GM19099 (cell line): Measurements from ENCODE around the gene PTPRK.

Source experiments
- POLR2A ChIP-seq: IDR thresholded peaks from 3 replicates; pipeline ENCODE4 v1.6.1; 2011; ENCODE audit warnings: low read depth; ENCODE audit not compliant: insufficient read length; ENCODE audit errors: extremely low read depth

PTPRK gene

DNA sequence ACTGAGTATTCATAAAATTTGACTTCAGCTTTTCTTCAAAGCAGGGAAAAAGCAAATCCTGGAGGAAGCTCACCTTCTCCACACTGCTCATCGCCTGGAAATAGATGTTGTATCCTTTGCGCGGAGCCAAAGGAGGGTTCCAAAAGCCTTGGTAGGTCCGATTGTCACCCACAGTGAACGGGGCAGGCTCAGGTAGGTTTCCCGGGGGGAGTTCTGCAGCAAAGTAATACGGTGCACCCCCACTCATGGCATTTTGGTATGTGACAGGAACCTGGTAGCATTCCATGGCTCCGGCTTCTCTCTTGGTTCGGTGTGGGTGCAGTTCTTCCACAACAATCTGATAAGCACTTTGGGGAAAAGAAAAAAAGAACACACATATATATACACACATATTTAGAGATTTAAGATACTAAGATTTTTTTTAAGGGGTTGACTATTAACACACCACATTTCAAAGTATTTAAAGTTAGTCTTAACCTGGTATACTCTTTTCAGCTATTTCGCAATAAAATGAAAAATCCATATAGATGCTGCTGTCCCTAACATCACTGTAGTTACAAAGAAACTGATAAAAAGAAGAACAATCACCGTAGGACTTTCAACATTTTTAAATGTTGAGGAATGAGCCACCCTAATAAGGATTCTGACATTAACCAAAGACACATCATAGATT lies 452.8 kb downstream of the PTPRK start:
- TF ChIP-seq POLR2A = no peak

- no peak for TF ChIP-seq POLR2A
Measured at GRCh38 chr6:128065072-128065471, 455.3 kb downstream of the PTPRK start.

DNA sequence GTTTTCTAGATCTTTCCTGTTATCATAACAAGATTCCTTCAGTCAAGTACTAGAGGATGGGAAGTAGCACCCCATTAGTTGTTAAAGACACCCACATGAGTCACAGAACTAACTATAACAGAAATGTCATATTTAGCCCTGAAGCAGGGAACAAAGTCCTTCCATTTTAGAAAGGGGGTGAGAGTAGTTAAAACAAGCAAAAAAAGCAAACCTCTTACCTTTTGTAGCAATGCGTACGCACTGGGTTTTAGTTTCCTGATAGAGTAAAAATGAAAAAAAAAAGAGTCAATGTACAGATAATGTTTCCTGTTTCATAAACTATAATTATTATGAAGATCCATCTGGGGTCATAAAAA lies 455.9 kb downstream of the PTPRK start:
- no peak for TF ChIP-seq POLR2A

DNA sequence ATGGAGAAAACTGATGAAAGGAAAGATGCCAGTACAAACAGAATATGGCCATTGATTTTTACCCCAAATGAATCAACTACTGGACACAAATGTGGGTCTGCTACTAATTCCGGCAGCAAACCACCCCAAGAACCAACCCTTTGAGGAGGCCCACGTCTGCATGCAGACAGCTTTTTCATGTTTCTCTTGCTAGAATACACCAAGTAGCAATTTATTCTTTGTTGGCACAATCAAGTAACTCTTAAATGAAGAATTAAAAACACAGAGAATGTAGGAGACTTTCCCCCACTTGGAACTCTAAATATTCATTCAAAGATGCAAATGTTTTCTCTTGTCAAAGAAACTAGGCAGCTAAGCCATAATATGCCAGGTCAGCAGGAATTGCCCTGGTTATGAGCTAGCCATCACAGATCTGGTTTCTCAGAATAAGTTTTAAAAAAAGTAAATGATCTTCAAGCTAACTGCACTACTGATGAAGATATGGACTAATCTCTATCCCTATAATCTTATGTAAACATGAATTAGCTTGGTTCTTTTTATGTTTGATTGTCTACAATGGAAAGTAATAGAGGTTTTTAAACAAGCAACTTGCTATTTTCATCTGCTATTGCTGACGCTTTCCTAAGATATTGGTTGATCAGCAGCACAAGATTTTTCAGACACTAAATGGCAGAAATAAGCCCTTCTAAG lies 456.4 kb downstream of the PTPRK start:
- no peak for TF ChIP-seq POLR2A

DNA sequence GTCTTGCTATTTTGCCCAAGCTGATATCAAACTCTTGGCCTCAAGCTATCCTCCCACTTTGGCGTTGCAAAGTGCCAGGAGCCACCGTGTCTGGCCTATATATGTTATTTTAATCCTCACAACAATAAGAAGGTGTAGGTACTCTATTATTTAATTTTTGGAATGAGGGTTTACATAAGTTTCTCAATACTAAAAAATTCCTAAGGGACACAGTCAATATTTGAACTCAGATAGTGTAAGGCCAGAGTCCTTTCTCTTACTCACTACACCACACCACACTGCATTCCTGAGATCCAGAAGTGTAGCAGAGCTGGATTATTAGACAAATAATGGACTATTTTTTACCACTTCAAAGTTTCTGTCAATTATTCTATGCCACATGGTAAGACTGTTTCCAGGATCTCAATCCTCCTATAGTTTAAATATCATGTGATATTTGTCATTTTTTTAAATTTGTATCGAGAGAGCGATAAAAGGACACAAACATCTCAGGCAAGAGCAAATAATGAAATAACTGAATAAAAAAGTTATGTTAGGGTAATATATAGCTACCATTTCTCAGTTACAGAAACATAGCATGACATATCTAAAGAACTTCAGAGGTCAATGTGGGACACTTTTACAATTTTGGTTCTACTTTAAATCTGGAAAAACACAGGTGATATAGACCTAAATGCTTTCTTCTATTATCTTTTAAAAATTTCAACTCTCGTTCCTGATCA lies 457.4 kb downstream of the PTPRK start:
- TF ChIP-seq POLR2A = no peak

DNA sequence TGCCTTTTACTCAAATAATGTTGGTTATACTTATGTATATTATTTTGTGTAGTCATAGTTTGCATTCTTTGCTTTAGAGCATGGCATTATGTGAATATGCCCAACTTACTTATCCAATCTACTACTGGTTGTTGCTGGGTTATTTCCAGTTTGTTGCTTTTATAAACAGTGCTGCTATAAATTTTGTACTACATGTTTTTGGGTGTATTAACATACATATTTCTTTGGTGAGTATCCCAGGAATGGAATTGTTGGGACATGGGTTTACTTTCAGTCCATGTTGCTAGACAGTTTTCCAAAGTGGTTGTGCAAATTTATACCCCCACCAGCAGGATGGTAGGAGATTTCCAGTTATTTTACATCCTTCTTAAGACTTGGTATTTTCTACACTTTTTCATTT lies 462.5 kb downstream of the PTPRK start:
- no peak for TF ChIP-seq POLR2A

DNA sequence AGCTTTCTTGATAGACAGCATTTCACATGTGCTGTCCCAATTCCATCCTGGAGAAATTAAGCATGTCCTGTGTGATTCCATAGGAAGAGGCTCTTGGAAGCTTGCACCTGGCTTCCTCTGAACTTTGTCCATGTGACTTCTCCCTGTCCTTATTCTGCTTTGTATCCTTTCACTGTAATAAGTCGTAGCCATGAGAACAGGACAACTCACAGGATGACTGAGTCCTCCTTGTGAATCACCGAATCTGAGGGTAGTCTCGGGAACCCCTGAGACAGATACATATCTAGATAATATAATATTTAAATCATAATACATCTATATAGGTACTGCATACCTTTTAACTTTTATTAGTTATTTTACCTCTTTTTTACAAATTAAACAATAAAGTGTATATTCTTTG lies 462.9 kb downstream of the PTPRK start:
- no peak for TF ChIP-seq POLR2A

DNA sequence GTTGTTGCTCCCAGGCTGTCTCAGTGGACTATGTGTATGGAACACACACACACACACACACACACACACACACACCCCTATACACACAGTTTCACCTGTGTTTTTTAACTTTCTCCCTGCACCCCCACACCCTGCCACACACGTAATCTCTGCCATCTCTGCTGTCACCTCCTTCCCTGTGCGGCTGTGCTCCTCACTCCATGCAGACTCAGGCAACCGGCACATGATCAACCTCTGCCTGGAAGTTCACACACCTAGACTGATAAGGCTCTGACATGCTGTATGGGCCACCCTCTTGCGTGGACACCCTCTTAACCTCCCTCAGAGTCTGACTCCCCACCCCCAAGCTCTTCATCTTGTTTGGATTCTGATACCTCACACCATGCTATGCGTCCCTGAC lies 467.3 kb downstream of the PTPRK start:
- no peak for TF ChIP-seq POLR2A

- no peak for TF ChIP-seq POLR2A
Measured at GRCh38 chr6:128047989-128048388, 472.4 kb downstream of the PTPRK start.

DNA sequence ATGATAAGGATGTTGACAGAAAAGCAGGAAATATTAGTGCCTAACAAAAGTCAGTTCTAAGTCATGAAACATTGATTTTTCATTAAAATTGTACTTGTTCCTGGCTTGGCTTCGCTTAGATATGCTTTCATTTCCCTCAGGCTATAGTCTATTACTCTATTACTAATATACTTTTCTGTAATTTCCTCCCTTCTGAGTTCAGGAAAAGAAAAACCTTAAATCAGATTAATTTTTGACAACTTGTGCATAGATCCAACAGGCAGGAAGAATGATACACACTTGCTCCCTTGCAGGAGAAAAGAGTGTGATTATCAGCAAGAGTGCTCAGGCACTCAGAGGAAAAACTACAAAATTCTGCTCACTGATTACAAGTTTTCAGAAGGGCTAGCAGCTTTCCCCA lies 474.4 kb downstream of the PTPRK start:
- TF ChIP-seq POLR2A = no peak

DNA sequence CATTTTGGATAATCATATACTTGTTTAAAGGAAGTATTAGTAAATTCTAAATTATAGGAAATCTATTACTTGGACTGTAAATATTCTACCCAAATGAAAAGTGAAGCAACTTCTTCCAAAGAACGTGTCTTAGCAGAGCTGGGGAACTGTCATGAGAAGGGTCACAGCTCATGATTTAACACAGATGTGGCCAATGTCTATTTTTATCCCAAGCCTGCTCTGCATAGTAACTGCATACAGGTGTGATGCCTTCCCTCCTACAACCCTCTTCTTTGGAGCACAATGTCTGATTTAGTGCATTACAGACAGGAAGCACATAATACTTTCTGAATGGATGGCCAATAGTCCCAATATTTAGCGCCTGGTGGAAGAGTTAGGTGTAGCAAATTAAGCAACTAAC lies 480.9 kb downstream of the PTPRK start:
- no peak for TF ChIP-seq POLR2A

- no peak for TF ChIP-seq POLR2A
Measured at GRCh38 chr6:128036808-128037570, 483.4 kb downstream of the PTPRK start.

- no peak for TF ChIP-seq POLR2A
Measured at GRCh38 chr6:128033156-128033555, 487.2 kb downstream of the PTPRK start.

GRCh38 chr6:128032042-128032441 lies 488.4 kb downstream of the PTPRK start:
- TF ChIP-seq POLR2A = no peak

DNA sequence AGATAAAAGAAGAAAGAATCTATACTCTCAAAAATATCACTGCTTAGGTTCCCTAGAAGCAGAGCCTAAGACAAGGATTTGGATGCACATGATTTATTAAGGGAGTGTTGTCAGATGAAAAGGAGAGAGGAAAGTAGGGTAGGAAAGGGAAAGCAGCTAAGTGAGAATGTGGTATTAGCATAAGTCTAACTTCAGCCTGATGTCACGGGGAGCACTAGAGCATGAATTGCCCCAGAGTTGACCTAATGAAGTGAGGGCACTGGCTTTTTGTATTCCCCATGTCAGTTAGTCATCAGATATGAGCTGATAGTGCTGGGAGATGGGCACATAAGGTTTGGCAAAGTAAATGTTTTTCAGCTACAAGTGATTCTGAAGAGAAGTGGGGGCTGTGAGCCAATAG lies 490.6 kb downstream of the PTPRK start:
- TF ChIP-seq POLR2A = no peak

- TF ChIP-seq POLR2A = no peak
Measured at GRCh38 chr6:128028183-128028582, 492.2 kb downstream of the PTPRK start.

GRCh38 chr6:128025478-128025877 lies 494.9 kb downstream of the PTPRK start:
- no peak for TF ChIP-seq POLR2A
